Mucosa of descending colon (tissue), 3 donors: ENCODE measurements around the gene PIK3AP1. TPM values are rescaled to one million over a fixed set of nuclear protein-coding genes. Genes with fewer than 3 reads are reported as not detected.

Experiments used
- total RNA-seq, 3 donors: library from RNA; stranded (reverse); fragmentation: NEBNext Ultra II Directional in 2 of 3; extraction: Animal tissue kit (Norgen Biotek cat#: 25700) in 2 of 3; gene quantifications; one replicate each; pipeline versions ENCODE4 v1.2.1 to v1.2.4, GENCODE V29; 2021 to 2023
- donor health status: DM: no; HTN: no; CAD: no; lungs with moderate emphysema.
- donor health status: DM: no; HTN: no; CAD: no.
- donor health status: DM: no; HTN: yes; CAD: no.

The PIK3AP1 gene
- total RNA-seq, 3 donors from 2014 or later, result 10.4 to 19.8 (median 13.2) TPM

Other genes starting within 250 kb of the PIK3AP1 start
- under 1 TPM; 0.17 to 0.70 (median 0.65) TPM for gene TLL2, start 206.6 kb downstream of the PIK3AP1 start, total RNA-seq
- 100 to 1,000 TPM; 188 to 241 (median 212) TPM for gene TM9SF3, start 133.5 kb downstream of the PIK3AP1 start, total RNA-seq
- gene LCOR, start 111.8 kb upstream of the PIK3AP1 start, total RNA-seq, result 100 to 1,000 TPM in 1 of 3 donors, 10 to 100 TPM in 2; 70.4 to 106 (median 93.0) TPM